ENCODE data around the gene TOMM70.

- no peak for TF ChIP-seq CTCF (IDR thresholded peaks at IDR 0.05)
- TF ChIP-seq POLR2A (IDR thresholded peaks at IDR 0.05) = no peak
Observed at GRCh38 chr3:100319951-100320350, 80.9 kb downstream of the TOMM70 start.
